OCI-LY3 (cell line): ENCODE measurements around the gene RNF149.

ENCODE experiments used
- H2AFZ ChIP-seq: fragments of 200-600, 300-600 bp; shearing (Covaris generic); 2 replicates; pipeline ENCODE4 v1.6.0; 2014; ENCODE audit warnings: antibody characterized with exemption, low read depth, low read length
- H3K27ac ChIP-seq: fragments of 200-600, 300-600 bp; sonication (generic); 2 replicates; pipeline ENCODE4 v1.5.1; 2014; ENCODE audit warnings: mild to moderate bottlenecking, low read length, moderate library complexity, mixed read lengths
- H3K27me3 ChIP-seq: fragments of 200-600, 300-600 bp; sonication (generic); 2 replicates; pipeline ENCODE4 v1.6.1; 2014; ENCODE audit warnings: low read depth, low read length, mixed read lengths
- H3K36me3 ChIP-seq: fragments of 200-600, 300-600 bp; sonication (generic); replicated peaks from 2 replicates; pipeline ENCODE3; 2014; ENCODE audit warnings: low read depth, low read length, mixed read lengths
- H3K4me1 ChIP-seq: fragments of 300-600, 200-600 bp; sonication (generic); 2 replicates; pipeline ENCODE4 v1.6.1; 2014; ENCODE audit warnings: low read length, mixed read lengths
- H3K4me2 ChIP-seq: fragments of 200-600, 300-600 bp; sonication (generic); 2 replicates; pipeline ENCODE4 v1.6.1; 2014; ENCODE audit warnings: low read length, mixed read lengths
- H3K4me3 ChIP-seq: fragments of 300-600, 200-600 bp; sonication (generic); 2 replicates; pipeline ENCODE4 v1.5.1; 2014; ENCODE audit warnings: antibody characterized with exemption, mild to moderate bottlenecking, low read length, moderate library complexity
- H3K79me2 ChIP-seq: fragments of 300-600, 200-600 bp; shearing (Covaris generic); 2 replicates; pipeline ENCODE4 v1.6.1; 2014; ENCODE audit warnings: mild to moderate bottlenecking, low read length, mixed read lengths
- H3K9ac ChIP-seq: fragments of 300-600, 200-600 bp; shearing (Covaris generic); 2 replicates; pipeline ENCODE4 v1.6.0; 2014; ENCODE audit warnings: mild to moderate bottlenecking, low read length, moderate library complexity
- H3K9me3 ChIP-seq: fragments of 200-600, 300-600 bp; shearing (Covaris generic); 2 replicates; pipeline ENCODE4 v1.6.1; 2014; ENCODE audit warnings: low read length, mixed read lengths; ENCODE audit not compliant: insufficient read depth
- H4K20me1 ChIP-seq: fragments of 200-600, 300-600 bp; sonication (generic); 2 replicates; pipeline ENCODE4 v1.6.1; 2016; ENCODE audit warnings: low read length, mixed read lengths; ENCODE audit not compliant: insufficient read depth
- EZH2phosphoT487 ChIP-seq: fragments of 200-600 bp; shearing (Covaris generic); IDR thresholded peaks from 2 replicates; pipeline ENCODE4 v1.6.1; 2018; ENCODE audit warnings: antibody characterized with exemption, mixed run types, low read depth
- TF ChIP-seq, protein P1 (sequence below): fragments of 200-600, 300-600 bp; sonication (generic); IDR thresholded peaks from 2 replicates; pipeline ENCODE4 v1.5.1; 2014; ENCODE audit warnings: antibody characterized with exemption, low read length, low read depth

The RNF149 gene

DNA sequence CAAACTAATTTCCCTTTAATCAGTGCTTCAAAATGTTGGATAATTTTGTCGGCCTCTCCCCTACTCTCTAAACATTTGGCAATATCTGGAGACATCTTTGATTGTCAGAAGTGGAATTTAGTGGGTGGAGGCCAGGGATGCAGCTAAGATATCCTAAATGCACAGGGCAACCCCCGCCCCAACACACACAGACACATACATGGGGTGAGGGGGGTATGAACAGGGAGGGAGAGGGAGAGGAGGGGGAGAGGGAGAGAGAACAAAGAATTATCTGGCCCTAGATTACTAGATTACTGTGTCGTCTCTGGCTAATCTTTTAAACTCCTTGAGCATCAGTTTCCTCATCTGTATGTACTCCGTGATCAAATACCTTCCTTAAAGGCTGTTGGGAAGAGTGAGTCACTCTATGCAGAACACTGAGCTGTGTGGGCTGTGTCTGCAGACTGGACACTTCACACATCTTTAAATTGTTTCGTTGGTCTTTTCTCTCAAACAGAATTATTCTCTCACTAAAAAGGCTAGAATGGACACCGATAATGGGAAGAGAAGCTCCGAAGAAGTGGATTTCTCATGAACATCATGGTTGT is 2.9 kb downstream of the RNF149 start:
- Histone ChIP-seq H3K4me1 (peaks cover 20% of the 10 kb centered on the region), H4K20me1 (no peaks in the 10 kb centered on the region), H3K79me2 (no peaks in the 10 kb centered on the region), H3K27me3 (0 out of 2 replicates have a peak, but pooled peaks cover 3% of the 10 kb centered on the region), H3K27ac (no peak overlapping the region), H3K9me3 (no peaks in the 10 kb centered on the region), H3K36me3 (no peaks in the 10 kb centered on the region), H3K4me3 (no peak overlapping the region), H2AFZ (no peak overlapping the region), H3K4me2 (no peak overlapping the region), H3K9ac (no peak overlapping the region)
- TF ChIP-seq, protein P1, sequence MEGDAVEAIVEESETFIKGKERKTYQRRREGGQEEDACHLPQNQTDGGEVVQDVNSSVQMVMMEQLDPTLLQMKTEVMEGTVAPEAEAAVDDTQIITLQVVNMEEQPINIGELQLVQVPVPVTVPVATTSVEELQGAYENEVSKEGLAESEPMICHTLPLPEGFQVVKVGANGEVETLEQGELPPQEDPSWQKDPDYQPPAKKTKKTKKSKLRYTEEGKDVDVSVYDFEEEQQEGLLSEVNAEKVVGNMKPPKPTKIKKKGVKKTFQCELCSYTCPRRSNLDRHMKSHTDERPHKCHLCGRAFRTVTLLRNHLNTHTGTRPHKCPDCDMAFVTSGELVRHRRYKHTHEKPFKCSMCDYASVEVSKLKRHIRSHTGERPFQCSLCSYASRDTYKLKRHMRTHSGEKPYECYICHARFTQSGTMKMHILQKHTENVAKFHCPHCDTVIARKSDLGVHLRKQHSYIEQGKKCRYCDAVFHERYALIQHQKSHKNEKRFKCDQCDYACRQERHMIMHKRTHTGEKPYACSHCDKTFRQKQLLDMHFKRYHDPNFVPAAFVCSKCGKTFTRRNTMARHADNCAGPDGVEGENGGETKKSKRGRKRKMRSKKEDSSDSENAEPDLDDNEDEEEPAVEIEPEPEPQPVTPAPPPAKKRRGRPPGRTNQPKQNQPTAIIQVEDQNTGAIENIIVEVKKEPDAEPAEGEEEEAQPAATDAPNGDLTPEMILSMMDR: no peak
- no peak for TF ChIP-seq EZH2phosphoT487

DNA sequence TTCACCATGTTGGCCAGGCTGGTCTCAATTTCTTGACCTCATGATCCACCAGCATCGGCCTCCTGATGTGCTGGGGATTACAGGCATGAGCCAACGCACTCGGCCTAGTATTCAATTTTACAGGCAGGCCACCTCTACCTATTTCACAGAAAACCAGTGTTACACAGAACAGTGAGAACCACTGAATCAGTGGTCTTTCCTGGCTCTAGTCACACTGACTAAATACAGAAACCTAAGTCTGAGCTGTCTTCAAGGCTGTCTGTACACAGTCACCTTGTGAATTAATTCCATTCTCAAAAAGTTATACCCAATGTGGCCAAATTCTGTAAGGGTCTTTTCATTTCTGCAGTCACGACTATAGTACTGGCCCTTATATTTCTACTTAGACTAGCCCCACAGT is 3.5 kb downstream of the RNF149 start:
- Histone ChIP-seq H3K4me3 (no peak overlapping the region), H3K79me2 (no peaks in the 10 kb centered on the region), H3K27me3 (0 out of 2 replicates have a peak, but pooled peaks cover 3% of the 10 kb centered on the region), H3K4me1 (peaks cover 26% of the 10 kb centered on the region), H3K9me3 (no peaks in the 10 kb centered on the region), H3K4me2 (no peak overlapping the region), H4K20me1 (no peaks in the 10 kb centered on the region), H3K9ac (no peak overlapping the region), H2AFZ (no peak overlapping the region), H3K27ac (no peak overlapping the region), H3K36me3 (no peaks in the 10 kb centered on the region)
- TF ChIP-seq, protein P1: no peak
- no peak for TF ChIP-seq EZH2phosphoT487

DNA sequence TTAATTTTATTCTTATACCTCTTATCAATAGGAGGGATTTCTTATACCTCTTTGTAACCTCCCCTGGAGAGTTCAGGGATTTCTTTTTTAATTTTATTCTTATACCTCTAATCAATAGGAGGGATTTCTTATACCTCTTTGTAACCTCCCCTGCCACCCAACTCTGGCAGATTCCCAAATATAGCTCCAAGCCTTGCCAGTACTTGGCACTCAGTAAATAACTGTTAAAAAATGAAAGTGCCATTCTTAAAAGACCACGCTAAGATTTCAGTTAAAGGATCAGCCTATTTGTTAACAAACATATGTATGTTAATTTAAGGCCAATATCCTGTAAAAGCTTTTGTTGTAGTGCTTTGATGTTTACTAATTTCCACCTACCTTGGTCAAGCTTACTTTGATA is 4.8 kb downstream of the RNF149 start:
- no peak overlapping the region for H3K27ac ChIP-seq
- H4K20me1 ChIP-seq: no peaks in the 10 kb centered on the region
- no peak overlapping the region for H3K4me2 ChIP-seq
- no peak overlapping the region for H2AFZ ChIP-seq
- no peaks in the 10 kb centered on the region for H3K79me2 ChIP-seq
- H3K9me3 ChIP-seq: no peaks in the 10 kb centered on the region
- peaks cover 33% of the 10 kb centered on the region for H3K4me1 ChIP-seq
- TF ChIP-seq, protein P1: no peak
- no peak overlapping the region for H3K9ac ChIP-seq
- no peaks in the 10 kb centered on the region for H3K36me3 ChIP-seq
- no peak overlapping the region for H3K4me3 ChIP-seq
- H3K27me3 ChIP-seq: 0 out of 2 replicates have a peak, but pooled peaks cover 3% of the 10 kb centered on the region

DNA sequence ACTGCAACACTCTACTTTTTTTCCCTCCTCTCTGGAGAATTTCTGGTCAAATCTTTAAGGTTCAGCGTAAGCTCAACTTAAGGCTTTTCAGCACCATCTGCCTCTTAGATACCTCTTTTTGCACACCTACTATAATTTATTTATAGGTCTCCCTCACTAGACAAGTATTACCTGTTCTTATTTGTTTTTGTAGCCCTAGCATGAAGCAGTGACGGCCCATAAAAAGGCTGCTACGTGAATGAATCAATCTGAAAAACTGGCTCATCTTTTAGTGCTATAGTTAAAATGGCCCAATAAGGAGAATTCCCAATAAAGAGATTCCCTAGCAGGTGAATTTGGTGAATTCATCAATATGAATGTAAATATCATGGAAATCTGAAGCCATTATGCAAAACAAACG is 6.5 kb downstream of the RNF149 start:
- Histone ChIP-seq H3K27ac (no peak overlapping the region), H3K9me3 (no peaks in the 10 kb centered on the region), H3K36me3 (no peaks in the 10 kb centered on the region), H2AFZ (no peak overlapping the region), H4K20me1 (no peaks in the 10 kb centered on the region), H3K27me3 (0 out of 2 replicates have a peak, but pooled peaks cover 3% of the 10 kb centered on the region), H3K4me3 (no peak overlapping the region), H3K4me1 (peaks cover 26% of the 10 kb centered on the region), H3K9ac (no peak overlapping the region), H3K79me2 (no peaks in the 10 kb centered on the region), H3K4me2 (no peak overlapping the region)
- TF ChIP-seq, protein P1: no peak
- TF ChIP-seq EZH2phosphoT487: no peak
